Measurements from ENCODE around the gene EPHB1. TPM values are rescaled to one million over a fixed set of nuclear protein-coding genes. Genes with fewer than 3 reads are reported as not detected.
"Not testable (repeated sequence)": the region's sequence is repeated elsewhere in the genome, so short reads cannot be mapped to it uniquely, and the experiment has no call there.

EPHB1 gene
- total RNA-seq, 5 donors from 2014 or later (not counting 1 experiment from before 2014, with no cell fraction given), result 0.28 to 0.72 (median 0.31) TPM; not detected in 1

- ChIA-PET CTCF (no interaction called here), POLR2A (no interaction called here)
- Mint-ChIP-seq H3K27me3 (peaks cover 0 to 8% of the 10 kb centered on the region in 2 donors), H3K4me3 (no peak overlapping the region), H3K9me3 (peaks cover 0 to 2% (median 0%) of the 10 kb centered on the region in 3 donors), H3K4me1 (no peaks in the 10 kb centered on the region), H3K27ac (no peak overlapping the region), H3K36me3 (no peaks in the 10 kb centered on the region)
- H3K27me3 ChIP-seq (replicated peaks in 1 of 2; ENCODE audit: control insufficient read depth in 2 of 2, extremely low read depth in 1 of 2, insufficient read depth in 2 of 2, low read length in 1 of 2), result no peaks in the 10 kb centered on the region
- H3K36me3 ChIP-seq (ENCODE audit: control insufficient read depth in 2 of 2, extremely low read depth in 1 of 2, insufficient read depth in 1 of 2, low read length in 1 of 2), result no peaks in the 10 kb centered on the region
- DNase-seq, result no peak
- H3K9me3 ChIP-seq, result no peaks in the 10 kb centered on the region
- ATAC-seq (replicated peaks in 1 of 4), result no peak
- no peak overlapping the region for H3K27ac ChIP-seq (ENCODE audit: low read length)
- WGBS (ENCODE audit: insufficient coverage), result 52% methylated on average over 2 of the region's 3 CpGs
- no peaks in the 10 kb centered on the region for H3K4me1 ChIP-seq (ENCODE audit: control insufficient read depth in 1 of 2, extremely low read depth in 1 of 2, insufficient read depth in 2 of 2, low read length in 2 of 2)
- H3K4me3 ChIP-seq (ENCODE audit: control insufficient read depth in 1 of 2, extremely low read depth in 1 of 2, low read length in 1 of 2), result no peak overlapping the region
Observed at GRCh38 chr3:134998855-134999254, 203.8 kb downstream of the EPHB1 start.

- Mint-ChIP-seq H3K36me3 (no peaks in the 10 kb centered on the region), H3K4me3 (no peak overlapping the region), H3K9me3 (peaks cover 0 to 4% (median 0%) of the 10 kb centered on the region in 3 donors), H3K4me1 (no peaks in the 10 kb centered on the region), H3K27ac (no peak overlapping the region), H3K27me3 (peaks cover 0 to 4% of the 10 kb centered on the region in 2 donors)
- Histone ChIP-seq H3K9me3 (no peaks in the 10 kb centered on the region), H3K4me1 (ENCODE audit: control insufficient read depth in 1 of 2, extremely low read depth in 1 of 2, insufficient read depth in 2 of 2, low read length in 2 of 2) (no peaks in the 10 kb centered on the region), H3K27me3 (replicated peaks in 1 of 2; ENCODE audit: control insufficient read depth in 2 of 2, extremely low read depth in 1 of 2, insufficient read depth in 2 of 2, low read length in 1 of 2) (no peaks in the 10 kb centered on the region), H3K36me3 (ENCODE audit: control insufficient read depth in 2 of 2, extremely low read depth in 1 of 2, insufficient read depth in 1 of 2, low read length in 1 of 2) (no peaks in the 10 kb centered on the region), H3K4me3 (ENCODE audit: control insufficient read depth in 1 of 2, extremely low read depth in 1 of 2, low read length in 1 of 2) (no peak overlapping the region), H3K27ac (ENCODE audit: low read length) (no peak overlapping the region)
- ChIA-PET POLR2A (no interaction called here), CTCF (no interaction called here)
- no CpG with 5 or more reads among the region's 4 CpGs for WGBS (ENCODE audit: insufficient coverage)
- ATAC-seq (replicated peaks in 1 of 4) (no peak), DNase-seq (no peak)
Observed at GRCh38 chr3:135000465-135000864, 205.4 kb downstream of the EPHB1 start.

GRCh38 chr3:135005616-135006015 lies 210.6 kb downstream of the EPHB1 start:
- H3K36me3 ChIP-seq (ENCODE audit: control insufficient read depth in 2 of 2, extremely low read depth in 1 of 2, insufficient read depth in 1 of 2, low read length in 1 of 2); H3K4me1 ChIP-seq (ENCODE audit: control insufficient read depth in 1 of 2, extremely low read depth in 1 of 2, insufficient read depth in 2 of 2, low read length in 2 of 2); H3K27ac Mint-ChIP-seq; H3K27me3 ChIP-seq (replicated peaks in 1 of 2; ENCODE audit: control insufficient read depth in 2 of 2, extremely low read depth in 1 of 2, insufficient read depth in 2 of 2, low read length in 1 of 2); H3K4me1 Mint-ChIP-seq; H3K9me3 ChIP-seq; ATAC-seq (replicated peaks in 1 of 4); H3K9me3 Mint-ChIP-seq; H3K27me3 Mint-ChIP-seq; H3K36me3 Mint-ChIP-seq; POLR2A ChIA-PET; H3K4me3 ChIP-seq (ENCODE audit: control insufficient read depth in 1 of 2, extremely low read depth in 1 of 2, low read length in 1 of 2); CTCF ChIA-PET; H3K27ac ChIP-seq (ENCODE audit: low read length); DNase-seq; H3K4me3 Mint-ChIP-seq: not testable (repeated sequence)
- 92% methylated on average over 5 of the region's 19 CpGs for WGBS (ENCODE audit: insufficient coverage)

GRCh38 chr3:135007607-135008006 lies 212.5 kb downstream of the EPHB1 start:
- Histone ChIP-seq H3K27me3 (replicated peaks in 1 of 2; ENCODE audit: control insufficient read depth in 2 of 2, extremely low read depth in 1 of 2, insufficient read depth in 2 of 2, low read length in 1 of 2) (no peaks in the 10 kb centered on the region), H3K9me3 (no peaks in the 10 kb centered on the region), H3K27ac (ENCODE audit: low read length) (no peak overlapping the region), H3K4me3 (ENCODE audit: control insufficient read depth in 1 of 2, extremely low read depth in 1 of 2, low read length in 1 of 2) (no peak overlapping the region), H3K36me3 (ENCODE audit: control insufficient read depth in 2 of 2, extremely low read depth in 1 of 2, insufficient read depth in 1 of 2, low read length in 1 of 2) (no peaks in the 10 kb centered on the region), H3K4me1 (ENCODE audit: control insufficient read depth in 1 of 2, extremely low read depth in 1 of 2, insufficient read depth in 2 of 2, low read length in 2 of 2) (no peaks in the 10 kb centered on the region)
- H3K27ac Mint-ChIP-seq, result no peak overlapping the region
- no peak overlapping the region for H3K4me3 Mint-ChIP-seq
- no peaks in the 10 kb centered on the region for H3K27me3 Mint-ChIP-seq
- 68% methylated on average over 2 of the region's 7 CpGs for WGBS (ENCODE audit: insufficient coverage)
- no peaks in the 10 kb centered on the region for H3K36me3 Mint-ChIP-seq
- peaks cover 4 to 9% (median 4%) of the 10 kb centered on the region in 3 donors for H3K9me3 Mint-ChIP-seq
- ChIA-PET CTCF (no interaction called here), POLR2A (no interaction called here)
- ATAC-seq (replicated peaks in 1 of 4), result no peak
- H3K4me1 Mint-ChIP-seq, result no peaks in the 10 kb centered on the region
- no peak for DNase-seq

- POLR2A ChIA-PET, result no interaction called here
- 83% methylated on average over 2 of the region's 2 CpGs for WGBS (ENCODE audit: insufficient coverage)
- peaks cover 4 to 9% (median 4%) of the 10 kb centered on the region in 3 donors for H3K9me3 Mint-ChIP-seq
- no peak overlapping the region for H3K27ac ChIP-seq (ENCODE audit: low read length)
- H3K27me3 Mint-ChIP-seq, result peaks cover 0 to 4% of the 10 kb centered on the region in 2 donors
- no peaks in the 10 kb centered on the region for H3K36me3 Mint-ChIP-seq
- no peaks in the 10 kb centered on the region for H3K27me3 ChIP-seq (replicated peaks in 1 of 2; ENCODE audit: control insufficient read depth in 2 of 2, extremely low read depth in 1 of 2, insufficient read depth in 2 of 2, low read length in 1 of 2)
- H3K27ac Mint-ChIP-seq, result no peak overlapping the region
- no peak overlapping the region for H3K4me3 ChIP-seq (ENCODE audit: control insufficient read depth in 1 of 2, extremely low read depth in 1 of 2, low read length in 1 of 2)
- CTCF ChIA-PET, result no interaction called here
- H3K4me3 Mint-ChIP-seq, result no peak overlapping the region
- ATAC-seq (replicated peaks in 1 of 4), result no peak
- no peak for DNase-seq
- H3K36me3 ChIP-seq (ENCODE audit: control insufficient read depth in 2 of 2, extremely low read depth in 1 of 2, insufficient read depth in 1 of 2, low read length in 1 of 2), result no peaks in the 10 kb centered on the region
- no peaks in the 10 kb centered on the region for H3K4me1 ChIP-seq (ENCODE audit: control insufficient read depth in 1 of 2, extremely low read depth in 1 of 2, insufficient read depth in 2 of 2, low read length in 2 of 2)
- H3K4me1 Mint-ChIP-seq, result no peaks in the 10 kb centered on the region
- no peaks in the 10 kb centered on the region for H3K9me3 ChIP-seq
Observed at GRCh38 chr3:135008326-135008725, 213.3 kb downstream of the EPHB1 start.

- H3K4me3 ChIP-seq (ENCODE audit: control insufficient read depth in 1 of 2, extremely low read depth in 1 of 2, low read length in 1 of 2), result no peak overlapping the region
- no peaks in the 10 kb centered on the region for H3K27me3 ChIP-seq (replicated peaks in 1 of 2; ENCODE audit: control insufficient read depth in 2 of 2, extremely low read depth in 1 of 2, insufficient read depth in 2 of 2, low read length in 1 of 2)
- H3K27me3 Mint-ChIP-seq, result peaks cover 0 to 4% of the 10 kb centered on the region in 2 donors
- no peak overlapping the region for H3K27ac ChIP-seq (ENCODE audit: low read length)
- CTCF ChIA-PET, result no interaction called here
- peaks cover 4 to 6% (median 4%) of the 10 kb centered on the region in 3 donors for H3K9me3 Mint-ChIP-seq
- no peak overlapping the region for H3K27ac Mint-ChIP-seq
- WGBS (ENCODE audit: insufficient coverage), result 100% methylated on average over 1 of the region's 2 CpGs
- ATAC-seq (replicated peaks in 1 of 4) (no peak), DNase-seq (no peak)
- H3K9me3 ChIP-seq, result no peaks in the 10 kb centered on the region
- no peaks in the 10 kb centered on the region for H3K36me3 ChIP-seq (ENCODE audit: control insufficient read depth in 2 of 2, extremely low read depth in 1 of 2, insufficient read depth in 1 of 2, low read length in 1 of 2)
- H3K4me1 ChIP-seq (ENCODE audit: control insufficient read depth in 1 of 2, extremely low read depth in 1 of 2, insufficient read depth in 2 of 2, low read length in 2 of 2), result no peaks in the 10 kb centered on the region
- no peaks in the 10 kb centered on the region for H3K36me3 Mint-ChIP-seq
- POLR2A ChIA-PET, result no interaction called here
- no peak overlapping the region for H3K4me3 Mint-ChIP-seq
- H3K4me1 Mint-ChIP-seq, result no peaks in the 10 kb centered on the region
Observed at GRCh38 chr3:135009014-135009413, 214.0 kb downstream of the EPHB1 start.

GRCh38 chr3:135012101-135012500 lies 217.0 kb downstream of the EPHB1 start:
- DNase-seq, result no peak
- H3K36me3 Mint-ChIP-seq, result no peaks in the 10 kb centered on the region
- no peaks in the 10 kb centered on the region for H3K9me3 Mint-ChIP-seq
- Histone ChIP-seq H3K4me1 (ENCODE audit: control insufficient read depth in 1 of 2, extremely low read depth in 1 of 2, insufficient read depth in 2 of 2, low read length in 2 of 2) (no peaks in the 10 kb centered on the region), H3K9me3 (no peaks in the 10 kb centered on the region), H3K27ac (ENCODE audit: low read length) (no peak overlapping the region), H3K4me3 (ENCODE audit: control insufficient read depth in 1 of 2, extremely low read depth in 1 of 2, low read length in 1 of 2) (no peak overlapping the region), H3K27me3 (replicated peaks in 1 of 2; ENCODE audit: control insufficient read depth in 2 of 2, extremely low read depth in 1 of 2, insufficient read depth in 2 of 2, low read length in 1 of 2) (peaks cover 0 to 2% of the 10 kb centered on the region in 2 experiments), H3K36me3 (ENCODE audit: control insufficient read depth in 2 of 2, extremely low read depth in 1 of 2, insufficient read depth in 1 of 2, low read length in 1 of 2) (no peaks in the 10 kb centered on the region)
- H3K4me1 Mint-ChIP-seq, result no peaks in the 10 kb centered on the region
- CTCF ChIA-PET, result no interaction called here
- no peak overlapping the region for H3K27ac Mint-ChIP-seq
- ATAC-seq (replicated peaks in 1 of 4), result no peak
- no peak overlapping the region for H3K4me3 Mint-ChIP-seq
- no CpG with 5 or more reads among the region's 3 CpGs for WGBS (ENCODE audit: insufficient coverage)
- peaks cover 0 to 7% of the 10 kb centered on the region in 2 donors for H3K27me3 Mint-ChIP-seq
- POLR2A ChIA-PET, result no interaction called here

All from T-cell (primary cell).